GM12878 (cell line): ENCODE measurements around the gene LDLRAD4. TPM values are rescaled to one million over a fixed set of nuclear protein-coding genes. Genes with fewer than 3 reads are reported as not detected.

Experiments
- ATAC-seq: fragments of 200-7000 bp; cut with Tn5 transposase; 3 replicates; pipeline ENCODE4 v1.9.1; 2020; ENCODE audit warnings: mild to moderate bottlenecking, moderate library complexity
- BruUV-seq: library from RNA; stranded (reverse); fragments of 400-500 nt; replicated peaks from 2 replicates; lab custom pipeline; 2021; lab: Mats Ljungman, UMichigan
- CTCF ChIA-PET: fragments of 300-600 bp; sonication (Branson Sonifier 250); formaldehyde crosslinking; extraction: SDS; loops from one replicate; lab custom pipeline; 2021; ENCODE audit warnings: inconsistent platforms; lab: Yijun Ruan, JAX
- POLR2A ChIA-PET: fragments of 350-600 bp; formaldehyde crosslinking; extraction: SDS; loops from one replicate; lab custom pipeline; 2021; ENCODE audit warnings: inconsistent platforms; lab: Charles Lee
- RAD21 ChIA-PET: fragments of 300-600 bp; sonication (Branson Sonifier 250); formaldehyde crosslinking; loops from one replicate; lab custom pipeline; 2023; ENCODE audit warnings: antibody characterized with exemption; ENCODE audit not compliant: unreplicated experiment; lab: Charles Lee
- SMC1A ChIA-PET: fragments of 300-600 bp; sonication (Branson Sonifier 250); formaldehyde crosslinking; loops from one replicate; lab custom pipeline; 2023; ENCODE audit not compliant: unreplicated experiment, uncharacterized antibody; lab: Charles Lee
- DNase-seq: peaks from one replicate; pipeline ENCODE4 v3.0.0-alpha.2; 2011; ENCODE audit warnings: low read depth, low spot score
- FAIRE-seq: peaks from 3 replicates; lab custom pipeline; 2011; peaks lifted over from hg19 to GRCh38; lab: Jason Lieb, UNC
- H2AFZ ChIP-seq: 2 replicates; pipeline ENCODE4 v1.6.0; 2011; ENCODE audit warnings: low read depth, low read length, control low read depth; ENCODE audit not compliant: control insufficient read depth
- H3K27ac ChIP-seq: 2 replicates; pipeline ENCODE4 v1.5.1; 2011; ENCODE audit warnings: control low read depth; ENCODE audit not compliant: control insufficient read depth, insufficient read depth
- H3K27me3 ChIP-seq, 2 experiments: replicated peaks in 1 of 2; 2 replicates each; pipeline versions ENCODE4 v1.6.0 to v1.6.1; 2011; ENCODE audit warnings: low read length in 1 of 2; ENCODE audit not compliant: control insufficient read depth in 2 of 2, insufficient read depth in 2 of 2
- H3K36me3 ChIP-seq, 2 experiments: 2 replicates each; pipeline ENCODE4 v1.5.1; 2011; ENCODE audit warnings: low read length in 1 of 2; ENCODE audit not compliant: control insufficient read depth in 2 of 2, insufficient read depth in 2 of 2
- H3K4me1 ChIP-seq: 2 replicates; pipeline ENCODE4 v1.6.1; 2011; ENCODE audit warnings: mild to moderate bottlenecking, low read length, moderate library complexity, mixed read lengths; ENCODE audit not compliant: control insufficient read depth, insufficient read depth
- H3K4me2 ChIP-seq: 2 replicates; pipeline ENCODE4 v1.6.0; 2011; ENCODE audit warnings: control low read depth; ENCODE audit not compliant: control insufficient read depth, insufficient read depth
- H3K4me3 ChIP-seq: fragments of 200-600 bp; sonication (generic); 2 replicates; pipeline ENCODE4 v1.5.1; 2016
- H3K79me2 ChIP-seq: 2 replicates; pipeline ENCODE4 v1.6.0; 2011; ENCODE audit warnings: low read length; ENCODE audit not compliant: control insufficient read depth, insufficient read depth
- H3K9ac ChIP-seq: 2 replicates; pipeline ENCODE4 v1.8.0; 2011; ENCODE audit warnings: low read length, control low read depth, mixed read lengths; ENCODE audit not compliant: control insufficient read depth, insufficient read depth
- H3K9me3 ChIP-seq: replicated peaks from 3 replicates; pipeline ENCODE4 v1.5.1; 2011; ENCODE audit warnings: mild to moderate bottlenecking, low read length; ENCODE audit not compliant: control insufficient read depth, insufficient read depth
- H4K20me1 ChIP-seq: 2 replicates; pipeline ENCODE4 v1.6.0; 2011; ENCODE audit not compliant: control insufficient read depth, insufficient read depth
- CBX5 ChIP-seq: sonication (generic); IDR thresholded peaks from 2 replicates; pipeline ENCODE4 v1.6.1; 2016; ENCODE audit warnings: low read depth, moderate library complexity, mild to moderate bottlenecking, inconsistent platforms
- CHD2 ChIP-seq: IDR thresholded peaks from 2 replicates; pipeline ENCODE4 v1.6.1; 2011; ENCODE audit warnings: low read depth, low read length, improper control_type of control experiment, borderline replicate concordance
- CREB1 ChIP-seq: IDR thresholded peaks from 2 replicates; pipeline ENCODE4 v1.6.1; 2012; ENCODE audit warnings: low read depth, mild to moderate bottlenecking, inconsistent platforms
- ETV6 ChIP-seq, 2 experiments: fragments of 450-650 bp in 1 of 2; IDR thresholded peaks in 1 of 2; conservative IDR thresholded peaks in 1 of 2; 2 replicates each; pipeline ENCODE4 v1.6.1; 2014; ENCODE audit warnings: antibody characterized with exemption in 1 of 2, borderline replicate concordance in 1 of 2, low read depth in 1 of 2, mild to moderate bottlenecking in 1 of 2, moderate library complexity in 1 of 2
- FOS ChIP-seq: IDR thresholded peaks from 3 replicates; pipeline ENCODE4 v1.6.1; 2011; ENCODE audit warnings: borderline replicate concordance; ENCODE audit not compliant: insufficient read length; ENCODE audit errors: extremely low read depth
- GABPA ChIP-seq: IDR thresholded peaks from 2 replicates; pipeline ENCODE4 v1.6.1; 2014; ENCODE audit warnings: antibody characterized with exemption, low read depth, mild to moderate bottlenecking, inconsistent platforms
- IRF4 ChIP-seq: IDR thresholded peaks from 2 replicates; pipeline ENCODE4 v1.6.1; 2011; ENCODE audit warnings: low read depth, low read length
- MYB ChIP-seq: fragments of 150-350 bp; IDR thresholded peaks from 2 replicates; pipeline ENCODE4 v1.6.1; 2014; ENCODE audit warnings: mild to moderate bottlenecking, low read depth, low read length, borderline replicate concordance
- NR2C2 ChIP-seq: IDR thresholded peaks from 2 replicates; pipeline ENCODE4 v1.6.1; 2011; ENCODE audit warnings: borderline replicate concordance, low read depth; ENCODE audit not compliant: control insufficient read depth, insufficient read length
- NRF1 ChIP-seq: conservative IDR thresholded peaks from 2 replicates; pipeline ENCODE4 v1.6.1; 2011; ENCODE audit warnings: mild to moderate bottlenecking, low read depth, low read length, improper control_type of control experiment
- PKNOX1 ChIP-seq: fragments of 450-650 bp; IDR thresholded peaks from 2 replicates; pipeline ENCODE4 v1.6.1; 2016; ENCODE audit warnings: mild to moderate bottlenecking
- SIN3A ChIP-seq: IDR thresholded peaks from 2 replicates; pipeline ENCODE4 v1.6.1; 2012; ENCODE audit warnings: low read depth, low read length, improper control_type of control experiment
- SIX5 ChIP-seq: IDR thresholded peaks from 2 replicates; pipeline ENCODE4 v1.6.1; 2011; ENCODE audit warnings: mild to moderate bottlenecking, low read depth, low read length, moderate library complexity; ENCODE audit not compliant: severe bottlenecking
- TAF1 ChIP-seq: IDR thresholded peaks from 2 replicates; pipeline ENCODE4 v1.6.1; 2011; ENCODE audit warnings: mild to moderate bottlenecking, low read depth, low read length, borderline replicate concordance
- ZSCAN29 ChIP-seq: fragments of 450-650 bp; IDR thresholded peaks from 2 replicates; pipeline ENCODE4 v1.6.1; 2017; ENCODE audit warnings: mild to moderate bottlenecking, moderate library complexity
- WGBS: methylation state at CpG from one replicate; pipeline ENCODE4 v1.1.6; 2016; ENCODE audit warnings: low lambda C conversion rate; ENCODE audit not compliant: insufficient replicate concordance, insufficient coverage; ENCODE audit errors: missing lambda C conversion rate; 5-methylcytosine and 5-hydroxymethylcytosine counted together
- in situ Hi-C: fragments of 300-500 bp; cut with MboI; formaldehyde crosslinking; loops from 9 replicates; pipeline ENCODE4 v1.14.3; 2018; ENCODE audit warnings: mixed read lengths
- intact Hi-C: fragments of 100-400 bp; cut with micrococcal nuclease; formaldehyde crosslinking; loops from one replicate; pipeline ENCODE4 v1.14.2; 2022; ENCODE audit not compliant: unreplicated experiment
- polyA plus RNA-seq, 11 experiments: library from polyadenylated mRNA; depleted of rRNA in 4 of 11; unstranded in 6 of 11; stranded (reverse) in 5 of 11; fragments of >200 nt; fragmentation: Nextera tagmentation in 4 of 11; fragmentation: Illumina TruSeq in 1 of 11; extraction: Ambion mirVana in 4 of 11; extraction: Trizol in 1 of 11; gene quantifications; 1 replicate in 1 of 11; 2 replicates in 10 of 11; pipeline versions ENCODE4 v1.2.1 to v1.2.3, GENCODE V29; 2011 to 2016; ENCODE audit warnings: inconsistent platforms in 2 of 11, missing spikeins in 2 of 11, low read depth in 1 of 11
- total RNA-seq, 4 experiments: library from RNA; depleted of rRNA in 3 of 4; stranded (reverse); fragments of >200 nt in 3 of 4; fragmentation: Illumina TruSeq in 1 of 4; extraction: Trizol in 1 of 4; gene quantifications; 2 replicates each; pipeline versions ENCODE4 v1.2.1 to v1.2.3, GENCODE V29; 2013 to 2021
- TF ChIP-seq, protein P1 (sequence below): IDR thresholded peaks from 2 replicates; pipeline ENCODE4 v1.6.1; 2011; ENCODE audit warnings: low read depth, mild to moderate bottlenecking, low read length, moderate library complexity, borderline replicate concordance; ENCODE audit errors: extremely low read depth
- TF ChIP-seq, protein P2 (sequence below): fragments of 450-650 bp; IDR thresholded peaks from 2 replicates; pipeline ENCODE4 v1.6.1; 2016; ENCODE audit warnings: mild to moderate bottlenecking

The LDLRAD4 gene
- total and polyA plus RNA-seq, 10 of the 15 experiments (the other 5 are each of a cell fraction or from before 2014, with no cell fraction given): 2.7 to 16.8 (median 11.2) TPM

- ChIA-PET POLR2A (no interaction called here), SMC1A (no interaction called here), RAD21 (no interaction called here), CTCF (interaction anchor here (0.7 kb wide), 1 partner anchor 10 kb away, joined by 4 read pairs; no protein-coding TSS in a partner anchor)
- in situ Hi-C loops (no loop called here), intact Hi-C loops (loop anchor here (10.0 kb wide), 1 partner anchor 171 kb away; no protein-coding TSS in a partner anchor)
- 20% methylated on average over 7 of the region's 7 CpGs for WGBS
- H3K27me3 ChIP-seq: no peaks in the 10 kb centered on the region; a peak in 2 of 4 replicates
- no peak for ATAC-seq
- no peak for DNase-seq
- TF ChIP-seq FOS (no peak), NR2C2 (no peak), MYB (no peak), ETV6 (conservative IDR thresholded peaks at IDR 0.05 in 1 of 2, IDR thresholded peaks at IDR 0.05 in 1 of 2; ENCODE audit: borderline replicate concordance in 1 of 2, low read depth in 1 of 2) (no peak), GABPA (no peak), IRF4 (no peak), CREB1 (no peak), SIX5 (no peak), PKNOX1 (no peak), NRF1 (no peak), CBX5 (no peak), CHD2 (no peak), TAF1 (no peak), ZSCAN29 (no peak), SIN3A (no peak)
- TF ChIP-seq, protein P1, sequence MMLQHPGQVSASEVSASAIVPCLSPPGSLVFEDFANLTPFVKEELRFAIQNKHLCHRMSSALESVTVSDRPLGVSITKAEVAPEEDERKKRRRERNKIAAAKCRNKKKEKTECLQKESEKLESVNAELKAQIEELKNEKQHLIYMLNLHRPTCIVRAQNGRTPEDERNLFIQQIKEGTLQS: no peak
- TF ChIP-seq, protein P2, sequence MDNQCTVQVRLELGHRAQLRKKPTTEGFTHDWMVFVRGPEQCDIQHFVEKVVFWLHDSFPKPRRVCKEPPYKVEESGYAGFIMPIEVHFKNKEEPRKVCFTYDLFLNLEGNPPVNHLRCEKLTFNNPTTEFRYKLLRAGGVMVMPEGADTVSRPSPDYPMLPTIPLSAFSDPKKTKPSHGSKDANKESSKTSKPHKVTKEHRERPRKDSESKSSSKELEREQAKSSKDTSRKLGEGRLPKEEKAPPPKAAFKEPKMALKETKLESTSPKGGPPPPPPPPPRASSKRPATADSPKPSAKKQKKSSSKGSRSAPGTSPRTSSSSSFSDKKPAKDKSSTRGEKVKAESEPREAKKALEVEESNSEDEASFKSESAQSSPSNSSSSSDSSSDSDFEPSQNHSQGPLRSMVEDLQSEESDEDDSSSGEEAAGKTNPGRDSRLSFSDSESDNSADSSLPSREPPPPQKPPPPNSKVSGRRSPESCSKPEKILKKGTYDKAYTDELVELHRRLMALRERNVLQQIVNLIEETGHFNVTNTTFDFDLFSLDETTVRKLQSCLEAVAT: no peak
- H3K4me2 ChIP-seq: no peak overlapping the region
- no peak overlapping the region for H3K4me3 ChIP-seq
- H4K20me1 ChIP-seq: no peaks in the 10 kb centered on the region; the same call in 1 of the 2 replicates
- H2AFZ ChIP-seq: no peak overlapping the region
- peaks cover 3% of the 10 kb centered on the region; the same call in 1 of the 3 replicates for H3K9me3 ChIP-seq
- no peaks in the 10 kb centered on the region for H3K79me2 ChIP-seq
- BruUV-seq: no TSS peak
- no peaks in the 10 kb centered on the region for H3K4me1 ChIP-seq
- no peaks in the 10 kb centered on the region for H3K36me3 ChIP-seq
- FAIRE-seq: no peak
- H3K9ac ChIP-seq: no peak overlapping the region
- H3K27ac ChIP-seq: no peak overlapping the region
These were observed 197.6 kb downstream of the LDLRAD4 start for GRCh38 chr18:13416208-13416607.
